SJCRH30 (cell line): Measurements from ENCODE around the gene PIEZO2. TPM values are rescaled to one million over a fixed set of nuclear protein-coding genes. Genes with fewer than 3 reads are reported as not detected.
A peak's percentile ranks its signal among the peaks of the same experiment; 100 is the strongest.

ENCODE experiments used
- DNase-seq, 2 experiments: peaks; one replicate each; pipeline ENCODE4 v3.0.0-alpha.2; 2015 to 2020
- H3K27ac ChIP-seq: fragments of 250-450 bp; sonication (Bioruptor Pico); 2 replicates; pipeline ENCODE4 v1.5.1; 2020; ENCODE audit warnings: mild to moderate bottlenecking, moderate library complexity
- H3K27me3 ChIP-seq: fragments of 250-450 bp; sonication (Bioruptor Pico); 2 replicates; pipeline ENCODE4 v1.5.1; 2020; ENCODE audit warnings: mild to moderate bottlenecking, moderate library complexity
- H3K36me3 ChIP-seq: fragments of 250-450 bp; sonication (Bioruptor Pico); 2 replicates; pipeline ENCODE4 v1.5.1; 2020; ENCODE audit warnings: mild to moderate bottlenecking, moderate library complexity
- H3K4me1 ChIP-seq: fragments of 250-450 bp; sonication (Bioruptor Pico); 2 replicates; pipeline ENCODE4 v1.5.1; 2020; ENCODE audit warnings: mild to moderate bottlenecking, moderate library complexity
- H3K4me3 ChIP-seq: fragments of 250-450 bp; sonication (Bioruptor Pico); 2 replicates; pipeline ENCODE4 v1.5.1; 2020; ENCODE audit warnings: mild to moderate bottlenecking, moderate library complexity
- H3K9me3 ChIP-seq: fragments of 250-450 bp; sonication (Bioruptor Pico); replicated peaks from 2 replicates; pipeline ENCODE4 v1.5.1; 2020; ENCODE audit warnings: mild to moderate bottlenecking, moderate library complexity
- total RNA-seq: library from RNA; depleted of rRNA; stranded (reverse); fragments of >200 nt; shearing (Covaris generic); gene quantifications from 2 replicates; pipeline ENCODE4 v1.2.3, GENCODE V29; 2014

Gene PIEZO2
- total RNA-seq, 1 experiment from 2014 or later, result 0.32 TPM

DNA sequence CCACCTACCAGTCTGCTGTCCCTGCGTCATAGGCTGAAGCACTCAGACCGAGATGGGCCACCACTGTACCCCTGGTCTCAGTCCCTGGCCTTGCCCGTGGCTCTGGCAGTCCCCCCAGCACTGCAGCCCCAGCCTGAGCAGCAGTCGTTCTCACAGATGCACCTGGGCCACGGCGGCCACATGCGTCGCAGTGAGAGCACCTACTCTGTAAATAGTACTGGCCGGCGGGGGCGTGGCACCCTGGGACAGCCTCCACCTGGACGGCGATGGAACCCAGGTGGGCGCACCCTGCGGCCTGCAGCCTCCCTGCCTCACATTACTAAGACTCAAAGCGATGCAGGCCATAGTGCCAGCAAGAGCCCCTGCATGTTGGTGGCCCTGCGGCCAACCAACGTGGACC, 424.7 kb downstream of the PIEZO2 start:
- H3K4me1 ChIP-seq, result no peaks in the 10 kb centered on the region
- no peak for DNase-seq
- H3K9me3 ChIP-seq, result no peaks in the 10 kb centered on the region
- H3K27me3 ChIP-seq, result no peaks in the 10 kb centered on the region
- H3K4me3 ChIP-seq, result no peak overlapping the region
- no peaks in the 10 kb centered on the region for H3K36me3 ChIP-seq
- no peak overlapping the region for H3K27ac ChIP-seq

DNA sequence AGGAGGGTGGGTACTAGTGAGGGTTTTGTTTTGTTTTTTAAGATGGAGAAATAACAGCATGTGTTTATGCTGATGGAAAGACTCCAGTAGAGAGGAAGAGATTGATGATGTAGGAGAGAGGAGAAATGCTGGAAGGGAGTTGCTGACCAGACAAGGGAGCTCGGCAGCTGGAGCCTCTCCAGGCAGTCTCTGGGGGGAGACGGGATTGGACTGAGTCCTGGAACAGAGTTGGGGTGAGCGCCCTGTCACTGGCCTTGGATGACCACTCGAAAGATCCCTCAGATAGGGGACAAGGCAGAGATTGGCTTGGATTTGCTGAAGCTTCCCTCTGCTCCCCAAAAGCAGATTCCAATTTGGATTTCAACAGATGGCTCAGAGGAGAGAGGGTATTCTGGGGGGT, 425.9 kb downstream of the PIEZO2 start:
- H3K27ac ChIP-seq, result no peak overlapping the region

DNA sequence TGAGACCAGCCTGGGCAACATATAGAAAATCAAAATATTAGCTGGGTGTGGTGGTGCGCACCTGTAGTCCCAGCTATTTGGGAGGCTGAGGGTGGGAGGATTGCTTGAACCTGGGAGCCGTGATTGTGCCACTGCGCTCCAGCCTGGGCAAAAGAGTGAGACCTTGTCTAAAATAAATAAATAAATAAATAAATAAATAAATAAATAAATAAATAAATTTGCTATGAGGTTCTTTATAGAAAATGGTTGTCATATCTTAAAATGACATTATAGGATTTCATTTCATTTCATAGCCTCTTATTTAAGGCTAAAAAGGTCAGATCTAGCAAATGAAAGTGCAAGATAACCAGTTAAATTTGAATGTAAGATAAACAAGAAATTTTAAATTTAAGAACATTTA, 430.6 kb downstream of the PIEZO2 start:
- DNase-seq, result no peak

More for the DNA sequence above, 425.9 kb downstream of the PIEZO2 start:
- no peaks in the 10 kb centered on the region for H3K27me3 ChIP-seq
- H3K36me3 ChIP-seq, result no peaks in the 10 kb centered on the region
- H3K4me1 ChIP-seq, result no peaks in the 10 kb centered on the region
- no peak for DNase-seq
- no peaks in the 10 kb centered on the region for H3K9me3 ChIP-seq
- H3K4me3 ChIP-seq, result no peak overlapping the region

GRCh38 chr18:10715791-10716190, 433.6 kb downstream of the PIEZO2 start:
- H3K36me3 ChIP-seq, result no peaks in the 10 kb centered on the region
- no peaks in the 10 kb centered on the region for H3K27me3 ChIP-seq
- H3K9me3 ChIP-seq, result no peaks in the 10 kb centered on the region
- DNase-seq, result no peak
- no peaks in the 10 kb centered on the region for H3K4me1 ChIP-seq
- no peak overlapping the region for H3K27ac ChIP-seq
- H3K4me3 ChIP-seq, result no peak overlapping the region

More for the DNA sequence above, 430.6 kb downstream of the PIEZO2 start:
- no peaks in the 10 kb centered on the region for H3K36me3 ChIP-seq
- no peaks in the 10 kb centered on the region for H3K4me1 ChIP-seq
- no peaks in the 10 kb centered on the region for H3K9me3 ChIP-seq
- H3K4me3 ChIP-seq, result no peak overlapping the region
- H3K27ac ChIP-seq, result no peak overlapping the region
- H3K27me3 ChIP-seq, result no peaks in the 10 kb centered on the region

DNA sequence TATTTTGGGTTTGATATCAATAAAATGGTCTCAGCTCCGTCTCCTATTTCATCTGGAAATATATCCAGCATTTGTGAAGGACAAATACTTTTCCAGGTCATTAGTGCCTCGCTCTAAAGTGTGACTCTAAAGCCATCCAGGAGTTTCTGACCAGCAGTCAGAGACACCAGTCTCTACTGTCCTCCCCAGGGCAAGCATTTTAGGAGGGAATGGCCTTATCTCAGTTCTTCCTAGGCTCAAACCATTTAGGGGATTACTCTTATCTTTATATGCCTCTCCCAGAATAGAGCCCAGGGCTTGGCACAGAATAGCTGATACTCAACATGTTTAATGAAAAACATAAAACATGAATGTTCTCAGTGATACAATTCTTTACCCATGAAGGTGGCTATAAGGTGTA, 436.0 kb downstream of the PIEZO2 start:
- Histone ChIP-seq H3K36me3 (no peaks in the 10 kb centered on the region), H3K9me3 (no peaks in the 10 kb centered on the region), H3K4me1 (no peaks in the 10 kb centered on the region), H3K27ac (no peak overlapping the region), H3K27me3 (no peaks in the 10 kb centered on the region), H3K4me3 (no peak overlapping the region)
- no peak for DNase-seq

DNA sequence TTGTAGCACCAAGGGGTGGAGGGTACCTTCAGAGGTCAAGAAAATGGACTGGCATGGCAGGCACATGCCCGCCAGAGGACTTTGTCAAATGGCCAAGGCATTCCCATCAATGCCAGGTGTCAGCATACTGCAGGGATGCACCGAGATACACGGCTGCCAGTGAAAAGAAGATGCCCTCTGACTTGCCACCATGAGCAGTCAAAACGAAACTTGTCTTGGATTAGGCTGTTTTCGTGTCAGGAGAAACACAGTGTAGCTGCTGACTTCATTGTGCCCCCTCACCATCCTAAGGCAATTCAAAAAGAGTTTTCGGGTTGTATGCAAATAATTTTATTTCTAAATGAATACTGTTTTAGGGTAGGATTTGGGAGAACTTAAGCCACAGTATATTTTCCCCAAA, 442.1 kb downstream of the PIEZO2 start:
- H3K4me3 ChIP-seq, result no peak overlapping the region
- DNase-seq, result no peak
- H3K4me1 ChIP-seq, result no peaks in the 10 kb centered on the region
- H3K27me3 ChIP-seq, result no peaks in the 10 kb centered on the region
- H3K9me3 ChIP-seq, result no peaks in the 10 kb centered on the region
- no peak overlapping the region for H3K27ac ChIP-seq
- no peaks in the 10 kb centered on the region for H3K36me3 ChIP-seq

- Histone ChIP-seq H3K4me3 (no peak overlapping the region), H3K9me3 (no peaks in the 10 kb centered on the region), H3K36me3 (no peaks in the 10 kb centered on the region), H3K4me1 (no peaks in the 10 kb centered on the region), H3K27ac (no peak overlapping the region), H3K27me3 (no peaks in the 10 kb centered on the region)
- DNase-seq, result no peak
Observed at GRCh38 chr18:10705786-10706185, 443.6 kb downstream of the PIEZO2 start.

DNA sequence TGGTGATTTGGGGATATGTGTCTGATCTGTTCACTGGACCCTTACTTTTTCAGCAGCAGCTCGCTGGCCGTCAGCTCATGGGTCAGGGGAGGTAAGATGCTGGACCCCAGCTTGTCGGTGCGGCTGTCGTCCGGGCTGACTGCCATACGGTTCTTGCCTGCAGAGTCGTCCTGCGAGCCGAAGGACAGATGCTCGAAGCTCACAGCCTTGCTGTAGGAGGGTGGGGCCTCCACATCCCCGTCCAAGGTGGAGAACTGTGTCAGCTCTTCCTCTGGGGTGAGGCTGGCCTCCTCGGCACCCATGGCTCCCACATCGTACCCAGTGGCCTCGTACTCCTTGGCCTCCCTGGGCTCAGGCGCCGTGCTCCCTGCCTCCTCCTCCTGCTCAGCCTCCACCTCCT, 444.1 kb downstream of the PIEZO2 start:
- Histone ChIP-seq H3K36me3 (no peaks in the 10 kb centered on the region), H3K27me3 (no peaks in the 10 kb centered on the region), H3K4me3 (no peak overlapping the region), H3K4me1 (no peaks in the 10 kb centered on the region), H3K9me3 (no peaks in the 10 kb centered on the region), H3K27ac (no peak overlapping the region)
- no peak for DNase-seq

- Histone ChIP-seq H3K9me3 (no peaks in the 10 kb centered on the region), H3K36me3 (no peaks in the 10 kb centered on the region), H3K27me3 (no peaks in the 10 kb centered on the region), H3K4me1 (no peaks in the 10 kb centered on the region), H3K4me3 (no peak overlapping the region), H3K27ac (no peak overlapping the region)
- DNase-seq, result no peak
Observed at GRCh38 chr18:10702206-10702605, 447.2 kb downstream of the PIEZO2 start.

DNA sequence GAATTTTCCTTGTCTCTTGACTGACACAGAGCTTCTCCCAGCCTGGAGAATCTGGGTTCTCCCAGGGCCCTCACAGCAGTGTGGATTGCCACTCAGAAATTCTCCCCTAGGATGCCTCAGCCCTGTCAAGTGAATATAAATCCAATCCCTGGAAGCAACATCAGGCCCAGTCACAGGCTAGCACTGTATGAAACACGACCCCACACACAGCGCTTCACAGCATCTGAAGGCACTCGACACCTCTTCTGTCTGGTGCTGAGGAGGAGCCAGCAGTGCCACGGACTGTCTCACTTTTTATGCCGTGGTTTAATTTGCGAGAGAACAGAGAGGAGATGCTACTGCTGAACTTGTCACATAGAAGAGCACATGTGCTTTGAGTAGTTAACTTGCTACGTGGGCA, 459.0 kb downstream of the PIEZO2 start:
- H3K27ac ChIP-seq, result no peak overlapping the region
- H3K27me3 ChIP-seq, result no peaks in the 10 kb centered on the region
- H3K9me3 ChIP-seq, result no peaks in the 10 kb centered on the region
- DNase-seq, result peak in 1 of 2 experiments; percentile 6
- H3K36me3 ChIP-seq, result no peaks in the 10 kb centered on the region
- no peaks in the 10 kb centered on the region; the same call in 1 of the 2 replicates for H3K4me1 ChIP-seq
- H3K4me3 ChIP-seq, result no peak overlapping the region

GRCh38 chr18:10690035-10690329, 459.4 kb downstream of the PIEZO2 start:
- H3K27me3 ChIP-seq, result no peaks in the 10 kb centered on the region
- H3K9me3 ChIP-seq, result no peaks in the 10 kb centered on the region
- no peaks in the 10 kb centered on the region; the same call in 1 of the 2 replicates for H3K4me1 ChIP-seq
- H3K27ac ChIP-seq, result no peak overlapping the region
- no peaks in the 10 kb centered on the region for H3K36me3 ChIP-seq
- H3K4me3 ChIP-seq, result no peak overlapping the region
- DNase-seq, result no peak

- no peaks in the 10 kb centered on the region for H3K27me3 ChIP-seq
- no peaks in the 10 kb centered on the region for H3K36me3 ChIP-seq
- H3K9me3 ChIP-seq, result no peaks in the 10 kb centered on the region
- no peaks in the 10 kb centered on the region; the same call in 1 of the 2 replicates for H3K4me1 ChIP-seq
- DNase-seq, result no peak
- no peak overlapping the region for H3K4me3 ChIP-seq
- H3K27ac ChIP-seq, result no peak overlapping the region
Observed at GRCh38 chr18:10689236-10690034, 459.9 kb downstream of the PIEZO2 start.

DNA sequence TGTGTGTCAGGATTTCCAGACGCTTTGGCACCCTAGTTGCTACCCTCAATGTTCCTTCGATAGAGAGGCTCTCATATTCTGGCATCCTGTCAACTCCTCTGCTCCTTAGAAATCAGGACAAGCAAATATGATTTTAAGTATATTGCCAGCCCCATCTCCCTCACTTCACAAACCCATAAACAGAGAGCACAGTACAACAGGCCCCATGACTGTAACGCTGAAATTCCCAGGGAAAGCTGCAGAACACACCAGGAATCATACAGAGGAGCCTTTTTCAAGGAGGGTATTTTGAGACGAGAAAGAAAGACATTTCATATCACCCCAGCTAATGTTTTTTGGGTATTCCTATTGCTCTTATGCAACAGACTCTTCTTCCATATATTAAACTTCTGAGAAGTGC, 460.6 kb downstream of the PIEZO2 start:
- Histone ChIP-seq H3K27ac (no peak overlapping the region), H3K4me1 (no peaks in the 10 kb centered on the region; the same call in 1 of the 2 replicates), H3K4me3 (no peak overlapping the region), H3K36me3 (no peaks in the 10 kb centered on the region), H3K9me3 (no peaks in the 10 kb centered on the region), H3K27me3 (no peaks in the 10 kb centered on the region)
- no peak for DNase-seq

DNA sequence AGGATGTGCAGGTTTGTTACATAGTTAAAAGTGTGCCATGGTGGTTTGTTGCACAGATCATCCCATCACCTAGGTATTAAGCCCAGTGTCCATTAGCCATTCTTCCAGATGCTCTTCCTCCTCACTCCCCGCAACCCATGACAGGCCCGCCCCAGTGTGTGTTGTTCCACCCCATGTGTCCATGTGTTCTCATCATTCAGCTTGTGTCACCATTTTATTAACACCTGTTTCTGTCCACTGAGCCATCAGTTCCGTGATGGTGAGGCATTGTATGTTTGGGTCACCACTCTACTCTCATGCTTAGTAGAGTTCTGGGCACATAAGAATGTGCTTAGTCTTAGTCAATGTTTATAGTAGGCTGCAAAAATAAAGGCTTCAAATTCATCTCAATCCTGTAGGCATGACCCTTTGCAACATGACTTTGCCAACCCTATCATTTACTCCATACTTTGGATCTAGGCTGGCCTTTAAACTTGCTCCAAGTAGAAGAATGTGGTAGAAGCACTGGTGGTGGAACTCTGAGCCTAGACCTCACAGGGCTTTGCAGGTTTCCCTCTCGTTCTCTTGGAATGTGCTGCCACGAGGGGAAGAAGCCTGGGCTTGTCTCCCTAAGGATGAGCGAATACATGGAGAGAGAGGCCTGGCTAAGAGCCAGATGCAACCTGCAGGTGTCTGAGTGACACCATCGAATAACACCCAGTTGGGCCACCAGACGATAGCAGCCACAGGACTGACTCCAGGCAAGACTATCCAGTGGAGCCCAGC, 462.0 kb downstream of the PIEZO2 start:
- Histone ChIP-seq H3K4me3 (no peak overlapping the region), H3K4me1 (no peaks in the 10 kb centered on the region; the same call in 1 of the 2 replicates), H3K9me3 (no peaks in the 10 kb centered on the region), H3K27me3 (no peaks in the 10 kb centered on the region), H3K27ac (no peak overlapping the region), H3K36me3 (no peaks in the 10 kb centered on the region)
- DNase-seq, result no peak

DNA sequence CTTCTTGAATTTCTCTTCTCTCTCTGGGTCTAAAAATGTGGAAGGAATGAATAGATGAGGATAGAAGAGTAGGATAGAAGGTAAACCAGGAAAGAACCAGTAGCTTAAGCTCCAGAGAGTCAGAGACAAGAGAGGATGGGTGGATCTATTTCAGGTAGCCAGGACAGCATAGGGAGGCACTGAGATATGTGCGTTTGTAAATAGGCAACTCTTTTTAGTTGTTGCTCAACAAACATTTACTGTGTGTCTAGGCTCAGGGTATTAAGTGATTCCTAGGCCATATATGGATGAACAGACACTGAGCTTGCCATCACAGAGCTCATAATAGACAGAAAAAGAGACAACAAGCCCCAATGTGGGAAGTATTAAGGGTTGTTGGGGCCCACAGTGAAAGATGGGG, 463.1 kb downstream of the PIEZO2 start:
- no peaks in the 10 kb centered on the region for H3K9me3 ChIP-seq
- no peaks in the 10 kb centered on the region for H3K36me3 ChIP-seq
- H3K4me3 ChIP-seq, result no peak overlapping the region
- no peaks in the 10 kb centered on the region for H3K27me3 ChIP-seq
- H3K27ac ChIP-seq, result no peak overlapping the region
- no peaks in the 10 kb centered on the region; the same call in 1 of the 2 replicates for H3K4me1 ChIP-seq
- no peak for DNase-seq
